HEK293 (cell line): ENCODE data around the gene TLR2.

Source experiments
- CTCF ChIA-PET: fragments of 350-600 bp; formaldehyde crosslinking; extraction: SDS; loops from one replicate; lab custom pipeline; 2021; ENCODE audit warnings: antibody characterized with exemption; lab: Yijun Ruan, JAX
- POLR2A ChIA-PET: fragments of 300-600 bp; formaldehyde crosslinking; extraction: SDS; loops from one replicate; lab custom pipeline; 2020; ENCODE audit warnings: antibody characterized with exemption, inconsistent platforms; lab: Yijun Ruan, JAX
- H3K27ac ChIP-seq: fragments of 200-500 bp; sonication (Bioruptor generic); 2 replicates; pipeline ENCODE4 v1.5.1; 2014; ENCODE audit warnings: low read depth, low read length, control low read depth, inconsistent platforms; ENCODE audit errors: extremely low read depth
- H3K36me3 ChIP-seq, 2 experiments: fragments of 200-500 bp in 1 of 2; sonication (Bioruptor generic) in 1 of 2; 1 replicate in 1 of 2; 2 replicates in 1 of 2; pipeline ENCODE4 v1.5.1; 2014 to 2017; ENCODE audit warnings: inconsistent platforms in 2 of 2, low read length in 2 of 2; ENCODE audit not compliant: control insufficient read depth in 2 of 2, insufficient read depth in 1 of 2
- H3K4me1 ChIP-seq: fragments of 200-500 bp; sonication (Bioruptor generic); 2 replicates; pipeline ENCODE4 v1.5.1; 2014; ENCODE audit warnings: mild to moderate bottlenecking, low read length, inconsistent platforms; ENCODE audit not compliant: control insufficient read depth, insufficient read depth
- H3K4me3 ChIP-seq: 2 replicates; pipeline ENCODE4 v1.5.1; 2011; ENCODE audit warnings: low read depth, mild to moderate bottlenecking, control low read depth, low read length, moderate library complexity
- H3K9me3 ChIP-seq: fragments of 200-500 bp; sonication (Bioruptor generic); 2 replicates; pipeline ENCODE4 v1.5.1; 2014; ENCODE audit warnings: low read depth, low read length, inconsistent platforms; ENCODE audit not compliant: control insufficient read depth, insufficient read depth
- BCL11B ChIP-seq: fragments of 450-650 bp; formaldehyde crosslinking; IDR thresholded peaks from 2 replicates; pipeline ENCODE4 v1.5.1; 2016; ENCODE audit warnings: low read depth, missing biosample characterization, missing genetic modification characterization
- EGR2 ChIP-seq: fragments of 450-650 bp; formaldehyde crosslinking; IDR thresholded peaks from 2 replicates; pipeline ENCODE4 v1.5.1; 2016; ENCODE audit warnings: low read depth, missing biosample characterization, missing genetic modification characterization
- GLIS1 ChIP-seq: fragments of 450-650 bp; formaldehyde crosslinking; IDR thresholded peaks from 2 replicates; pipeline ENCODE4 v1.5.1; 2016; ENCODE audit warnings: missing biosample characterization, missing genetic modification characterization
- GLIS2 ChIP-seq: fragments of 450-650 bp; formaldehyde crosslinking; IDR thresholded peaks from 2 replicates; pipeline ENCODE4 v1.5.1; 2016; ENCODE audit warnings: missing biosample characterization, missing genetic modification characterization
- HOXC10 ChIP-seq: sonication (generic); formaldehyde crosslinking; IDR thresholded peaks from 2 replicates; pipeline ENCODE4 v1.8.1; 2023; ENCODE audit warnings: mild to moderate bottlenecking, missing genetic modification reagents
- KLF16 ChIP-seq: fragments of 450-650 bp; formaldehyde crosslinking; IDR thresholded peaks from 2 replicates; pipeline ENCODE4 v1.5.1; 2017; ENCODE audit warnings: missing biosample characterization, missing genetic modification characterization
- MEIS1 ChIP-seq: sonication (generic); formaldehyde crosslinking; IDR thresholded peaks from 2 replicates; pipeline ENCODE4 v1.8.1; 2022; ENCODE audit warnings: missing genetic modification reagents, mild to moderate bottlenecking, borderline replicate concordance
- REPIN1 ChIP-seq: fragments of 450-650 bp; formaldehyde crosslinking; IDR thresholded peaks from 2 replicates; pipeline ENCODE4 v1.5.1; 2017; ENCODE audit warnings: missing biosample characterization, missing genetic modification characterization, low read depth
- ZBTB44 ChIP-seq: fragments of 450-650 bp; IDR thresholded peaks from 2 replicates; pipeline ENCODE4 v1.5.1; 2018; ENCODE audit warnings: missing biosample characterization, mild to moderate bottlenecking, missing genetic modification characterization
- ZEB2 ChIP-seq: fragments of 450-650 bp; formaldehyde crosslinking; IDR thresholded peaks from 2 replicates; pipeline ENCODE4 v1.5.1; 2016; ENCODE audit warnings: missing biosample characterization, missing genetic modification characterization
- ZNF112 ChIP-seq: fragments of 450-650 bp; formaldehyde crosslinking; IDR thresholded peaks from 2 replicates; pipeline ENCODE4 v1.5.0; 2017; ENCODE audit warnings: missing biosample characterization, missing genetic modification characterization
- ZNF140 ChIP-seq: fragments of 450-650 bp; formaldehyde crosslinking; IDR thresholded peaks from 2 replicates; pipeline ENCODE4 v1.5.1; 2016; ENCODE audit warnings: missing biosample characterization, missing genetic modification characterization
- ZNF155 ChIP-seq: fragments of 450-650 bp; formaldehyde crosslinking; IDR thresholded peaks from 2 replicates; pipeline ENCODE4 v1.5.1; 2016; ENCODE audit warnings: missing biosample characterization, missing genetic modification characterization
- ZNF16 ChIP-seq: fragments of 450-650 bp; formaldehyde crosslinking; IDR thresholded peaks from 2 replicates; pipeline ENCODE4 v1.5.1; 2016; ENCODE audit warnings: low read depth, missing biosample characterization, missing genetic modification characterization
- ZNF223 ChIP-seq: fragments of 450-650 bp; formaldehyde crosslinking; IDR thresholded peaks from 2 replicates; pipeline ENCODE4 v1.5.1; 2016; ENCODE audit warnings: missing biosample characterization, missing genetic modification characterization
- ZNF248 ChIP-seq: fragments of 450-650 bp; formaldehyde crosslinking; IDR thresholded peaks from 2 replicates; pipeline ENCODE4 v1.5.1; 2017; ENCODE audit warnings: missing biosample characterization, missing genetic modification characterization
- ZNF366 ChIP-seq: fragments of 450-650 bp; formaldehyde crosslinking; conservative IDR thresholded peaks from 2 replicates; pipeline ENCODE4 v1.5.1; 2016; ENCODE audit warnings: missing biosample characterization, missing genetic modification characterization
- ZNF394 ChIP-seq: fragments of 450-650 bp; formaldehyde crosslinking; IDR thresholded peaks from 2 replicates; pipeline ENCODE4 v1.5.1; 2016; ENCODE audit warnings: missing biosample characterization, missing genetic modification characterization, mild to moderate bottlenecking, moderate library complexity, borderline replicate concordance
- ZNF501 ChIP-seq: fragments of 450-650 bp; formaldehyde crosslinking; IDR thresholded peaks from 2 replicates; pipeline ENCODE4 v1.5.1; 2016; ENCODE audit warnings: missing biosample characterization, missing genetic modification characterization
- ZNF580 ChIP-seq: fragments of 450-650 bp; formaldehyde crosslinking; IDR thresholded peaks from 2 replicates; pipeline ENCODE4 v1.5.1; 2016; ENCODE audit warnings: missing biosample characterization, missing genetic modification characterization
- ZNF664 ChIP-seq: fragments of 450-650 bp; formaldehyde crosslinking; IDR thresholded peaks from 2 replicates; pipeline ENCODE4 v1.5.1; 2016; ENCODE audit warnings: missing biosample characterization, missing genetic modification characterization
- ZSCAN18 ChIP-seq: fragments of 450-650 bp; formaldehyde crosslinking; IDR thresholded peaks from 2 replicates; pipeline ENCODE4 v1.5.1; 2016; ENCODE audit warnings: missing biosample characterization, missing genetic modification characterization
- ZSCAN4 ChIP-seq: fragments of 450-650 bp; formaldehyde crosslinking; IDR thresholded peaks from 2 replicates; pipeline ENCODE4 v1.5.1; 2017; ENCODE audit warnings: missing biosample characterization, missing genetic modification characterization

The TLR2 gene

GRCh38 chr4:153722036-153722435, 38.0 kb downstream of the TLR2 start:
- H3K4me3 ChIP-seq: no peak overlapping the region
- no peaks in the 10 kb centered on the region for H3K4me1 ChIP-seq
- ChIA-PET POLR2A (no interaction called here), CTCF (no interaction called here)
- no peak overlapping the region for H3K27ac ChIP-seq
- no peaks in the 10 kb centered on the region for H3K36me3 ChIP-seq
- no peaks in the 10 kb centered on the region for H3K9me3 ChIP-seq
- TF ChIP-seq BCL11B (tag by site-specific recombination) (no peak), ZSCAN4 (tag by site-specific recombination) (no peak), GLIS2 (no peak), KLF16 (tag by site-specific recombination) (no peak), ZSCAN18 (tag by site-specific recombination) (no peak), ZBTB44 (no peak), MEIS1 (CRISPR knock-in tag) (no peak), REPIN1 (tag by site-specific recombination) (no peak), ZNF16 (tag by site-specific recombination) (no peak), ZNF223 (no peak), ZEB2 (no peak), HOXC10 (no peak), ZNF140 (tag by site-specific recombination) (no peak), ZNF248 (no peak), ZNF155 (tag by site-specific recombination) (no peak), ZNF501 (tag by site-specific recombination) (no peak), ZNF112 (tag by site-specific recombination) (no peak)

- TF ChIP-seq ZNF664 (tag by site-specific recombination) (no peak), GLIS1 (tag by site-specific recombination) (0 out of 2 replicates have a peak, but pooled peaks have one; percentile 9)
- ChIA-PET POLR2A (no interaction called here), CTCF (interaction anchor here (0.6 kb wide), 1 partner anchor 851 kb away, joined by 3 read pairs; no protein-coding TSS in a partner anchor)
- Histone ChIP-seq H3K4me3 (no peak overlapping the region), H3K9me3 (no peaks in the 10 kb centered on the region), H3K27ac (no peak overlapping the region), H3K36me3 (no peaks in the 10 kb centered on the region), H3K4me1 (no peaks in the 10 kb centered on the region)
Measured at GRCh38 chr4:153724606-153725005, 40.5 kb downstream of the TLR2 start.

- CTCF ChIA-PET: interaction anchor here (1.2 kb wide), 2 partner anchors 24 to 82 kb away, joined by 3 read pairs; no protein-coding TSS in a partner anchor
- POLR2A ChIA-PET: no interaction called here
- Histone ChIP-seq H3K4me3 (no peak overlapping the region), H3K9me3 (no peaks in the 10 kb centered on the region), H3K36me3 (no peaks in the 10 kb centered on the region), H3K4me1 (no peaks in the 10 kb centered on the region), H3K27ac (no peak overlapping the region)
- TF ChIP-seq BCL11B (tag by site-specific recombination): no peak
- TF ChIP-seq ZNF366 (tag by site-specific recombination): no peak
- no peak for TF ChIP-seq ZNF394
- no peak for TF ChIP-seq GLIS2
- TF ChIP-seq ZEB2: no peak
- no peak for TF ChIP-seq EGR2
- TF ChIP-seq ZNF580 (tag by site-specific recombination): no peak
Measured at GRCh38 chr4:153725136-153725830, 41.2 kb downstream of the TLR2 start.
